Spleen (tissue), 11 donors: ENCODE data around the gene IL12RB2. TPM values are rescaled to one million over a fixed set of nuclear protein-coding genes. Genes with fewer than 3 reads are reported as not detected.

Source experiments
- DNase-seq: peaks from one replicate; pipeline ENCODE4 v3.0.0-alpha.2; 2020
- H3K27ac ChIP-seq, 8 donors: fragments of 200-600 bp; sonication (generic) in 7 of 8; 1 replicate in 4 of 8; 2 replicates in 4 of 8; pipeline versions ENCODE4 v1.5.0 to v1.8.0; 2016 to 2021; ENCODE audit warnings: inconsistent platforms in 4 of 8, mild to moderate bottlenecking in 4 of 8, moderate library complexity in 1 of 8
- H3K27me3 ChIP-seq, 7 donors: fragments of 200-600 bp; sonication (generic) in 6 of 7; replicated peaks in 1 of 7; 1 replicate in 4 of 7; 2 replicates in 3 of 7; pipeline versions ENCODE4 v1.5.0 to v1.8.0; 2016 to 2021; ENCODE audit warnings: inconsistent platforms in 3 of 7, mild to moderate bottlenecking in 1 of 7
- H3K36me3 ChIP-seq, 6 donors: fragments of 200-600 bp; sonication (generic) in 5 of 6; 1 replicate in 4 of 6; 2 replicates in 2 of 6; pipeline versions ENCODE4 v1.5.0 to v1.8.0; 2016 to 2021; ENCODE audit warnings: inconsistent platforms in 2 of 6
- H3K4me1 ChIP-seq, 6 donors: fragments of 200-600 bp; sonication (generic) in 5 of 6; 1 replicate in 3 of 6; 2 replicates in 3 of 6; pipeline versions ENCODE4 v1.5.0 to v1.8.0; 2016 to 2021; ENCODE audit warnings: inconsistent platforms in 3 of 6
- H3K4me3 ChIP-seq, 8 donors: fragments of 200-600 bp; sonication (generic) in 7 of 8; 1 replicate in 4 of 8; 2 replicates in 4 of 8; pipeline versions ENCODE4 v1.5.0 to v1.8.0; 2016 to 2021; ENCODE audit warnings: inconsistent platforms in 4 of 8, mild to moderate bottlenecking in 4 of 8, moderate library complexity in 2 of 8
- H3K9me3 ChIP-seq, 8 donors: fragments of 200-600 bp; sonication (generic) in 7 of 8; 1 replicate in 4 of 8; 2 replicates in 4 of 8; pipeline versions ENCODE4 v1.5.0 to v1.8.0; 2016 to 2021; ENCODE audit warnings: inconsistent platforms in 4 of 8
- CTCF ChIP-seq, 11 experiments: fragments of 200-600 bp in 7 of 11; fragments of 450-650 bp in 4 of 11; sonication (generic) in 4 of 11; IDR thresholded peaks in 8 of 11; conservative IDR thresholded peaks in 3 of 11; 1 replicate in 7 of 11; 2 replicates in 4 of 11; pipeline versions ENCODE4 v1.4.0 to v1.8.0; 2016 to 2021; ENCODE audit warnings: antibody characterized with exemption in 11 of 11, inconsistent platforms in 4 of 11, mild to moderate bottlenecking in 1 of 11
- POLR2A ChIP-seq, 3 donors: fragments of 450-650 bp; IDR thresholded peaks; one replicate each; pipeline ENCODE4 v1.5.1; 2017; ENCODE audit warnings: antibody characterized with exemption in 3 of 3, mild to moderate bottlenecking in 1 of 3
- POLR2AphosphoS5 ChIP-seq, 3 donors: sonication (generic); formaldehyde crosslinking; IDR thresholded peaks; one replicate each; pipeline ENCODE4 v1.5.1; 2017; ENCODE audit warnings: antibody characterized with exemption in 3 of 3
- WGBS, 5 donors: extraction: QIAGEN DNeasy Blood & Tissue Kit in 3 of 5; methylation state at CpG; one replicate each; pipeline versions ENCODE4 v1.1.5 to v1.1.7; 2013 to 2018; 5-methylcytosine and 5-hydroxymethylcytosine counted together
- intact Hi-C: fragments of 100-400 bp; cut with DNase I; formaldehyde crosslinking; loops from one replicate; pipeline ENCODE4 v1.15.0; 2023; ENCODE audit warnings: low total_unique reads
- polyA plus RNA-seq, 3 donors: library from polyadenylated mRNA; stranded (reverse); fragments of 200-250 nt; gene quantifications; one replicate each; pipeline ENCODE4 v1.2.1, GENCODE V29; 2013
- total RNA-seq, 7 donors: library from RNA; depleted of rRNA in 3 of 7; stranded (reverse); fragments of >200 nt in 3 of 7; fragmentation: NEBNext Ultra II Directional in 4 of 7; extraction: Animal tissue kit (Norgen Biotek cat#: 25700) in 4 of 7; gene quantifications; one replicate each; pipeline versions ENCODE4 v1.1.0 to v1.2.1, GENCODE V29; 2016 to 2021
- donor health status: healthy with polysubstance abuse.
- donor health status: DM: no; HTN: no; CAD: no; lungs with moderate emphysema.
- donor health status: DM: no; HTN: no; CAD: no.
- donor health status: Bipolar disorder and iron deficiency.
- donor health status: healthy.
- donor health status: DM: no; HTN: no; CAD: no.
- donor health status: DM: yes; HTN: yes; CAD: no.

Gene IL12RB2
- total and polyA plus RNA-seq, 10 donors: 0.17 to 6.0 (median 1.9) TPM

GRCh38 chr1:67274623-67275325 is 32.9 kb upstream of the IL12RB2 start:
- intact Hi-C loops: no loop called here
- WGBS, 5 donors: 64 to 82% (median 80%) methylated on average over 5 of the region's 5 CpGs
- H3K36me3 ChIP-seq: no peaks in the 10 kb centered on the region
- no peak for DNase-seq
- no peaks in the 10 kb centered on the region for H3K4me1 ChIP-seq
- H3K9me3 ChIP-seq: peaks cover 0 to 19% (median 4%) of the 10 kb centered on the region in 8 donors
- H3K4me3 ChIP-seq: no peak overlapping the region
- H3K27ac ChIP-seq: no peak overlapping the region
- no peak for TF ChIP-seq POLR2A (IDR thresholded peaks at IDR 0.05)
- TF ChIP-seq CTCF (IDR thresholded peaks at IDR 0.05 in 8 of 11, conservative IDR thresholded peaks at IDR 0.05 in 3 of 11): no peak
- no peak for TF ChIP-seq POLR2AphosphoS5 (IDR thresholded peaks at IDR 0.05)
- no peaks in the 10 kb centered on the region for H3K27me3 ChIP-seq

- H3K27ac ChIP-seq: no peak overlapping the region
- peaks cover 0 to 8% (median 0%) of the 10 kb centered on the region in 8 donors for H3K9me3 ChIP-seq
- no peak for DNase-seq
- H3K36me3 ChIP-seq: no peaks in the 10 kb centered on the region
- 83 to 95% (median 89%) methylated on average over 5 of the region's 5 CpGs for WGBS, 5 donors
- H3K4me3 ChIP-seq: no peak overlapping the region
- TF ChIP-seq CTCF (IDR thresholded peaks at IDR 0.05 in 8 of 11, conservative IDR thresholded peaks at IDR 0.05 in 3 of 11): no peak
- TF ChIP-seq POLR2AphosphoS5 (IDR thresholded peaks at IDR 0.05): no peak
- no peak for TF ChIP-seq POLR2A (IDR thresholded peaks at IDR 0.05)
- intact Hi-C loops: no loop called here
- H3K27me3 ChIP-seq: no peaks in the 10 kb centered on the region
- no peaks in the 10 kb centered on the region for H3K4me1 ChIP-seq
These were observed 27.0 kb upstream of the IL12RB2 start for GRCh38 chr1:67280696-67281095.

GRCh38 chr1:67281244-67281643 is 26.4 kb upstream of the IL12RB2 start:
- no peak for DNase-seq
- Histone ChIP-seq H3K4me3 (no peak overlapping the region), H3K27ac (no peak overlapping the region), H3K36me3 (no peaks in the 10 kb centered on the region), H3K9me3 (peaks cover 0 to 3% (median 0%) of the 10 kb centered on the region in 8 donors), H3K4me1 (no peaks in the 10 kb centered on the region), H3K27me3 (no peaks in the 10 kb centered on the region)
- TF ChIP-seq POLR2AphosphoS5 (IDR thresholded peaks at IDR 0.05): no peak
- TF ChIP-seq CTCF (IDR thresholded peaks at IDR 0.05 in 8 of 11, conservative IDR thresholded peaks at IDR 0.05 in 3 of 11): no peak
- TF ChIP-seq POLR2A (IDR thresholded peaks at IDR 0.05): no peak
- WGBS, 5 donors: 83 to 91% (median 87%) methylated on average over 3 of the region's 3 CpGs
- intact Hi-C loops: no loop called here

GRCh38 chr1:67285780-67286488 is 21.7 kb upstream of the IL12RB2 start:
- Histone ChIP-seq H3K4me1 (no peaks in the 10 kb centered on the region), H3K36me3 (no peaks in the 10 kb centered on the region), H3K27ac (no peak overlapping the region), H3K9me3 (no peaks in the 10 kb centered on the region), H3K27me3 (no peaks in the 10 kb centered on the region), H3K4me3 (no peak overlapping the region)
- 72 to 84% (median 75%) methylated on average over 8 of the region's 8 CpGs for WGBS, 5 donors
- TF ChIP-seq POLR2A (IDR thresholded peaks at IDR 0.05) (no peak), POLR2AphosphoS5 (IDR thresholded peaks at IDR 0.05) (no peak)
- intact Hi-C loops: no loop called here
- DNase-seq: no peak
